ENCODE measurements around the gene IPO4. TPM values are rescaled to one million over a fixed set of nuclear protein-coding genes. Genes with fewer than 3 reads are reported as not detected.

Gene IPO4
- total and polyA plus RNA-seq, 2 of the 13 experiments (the other 11 are each of a cell fraction or from before 2014, with no cell fraction given) = 39.0 to 179 TPM

DNA sequence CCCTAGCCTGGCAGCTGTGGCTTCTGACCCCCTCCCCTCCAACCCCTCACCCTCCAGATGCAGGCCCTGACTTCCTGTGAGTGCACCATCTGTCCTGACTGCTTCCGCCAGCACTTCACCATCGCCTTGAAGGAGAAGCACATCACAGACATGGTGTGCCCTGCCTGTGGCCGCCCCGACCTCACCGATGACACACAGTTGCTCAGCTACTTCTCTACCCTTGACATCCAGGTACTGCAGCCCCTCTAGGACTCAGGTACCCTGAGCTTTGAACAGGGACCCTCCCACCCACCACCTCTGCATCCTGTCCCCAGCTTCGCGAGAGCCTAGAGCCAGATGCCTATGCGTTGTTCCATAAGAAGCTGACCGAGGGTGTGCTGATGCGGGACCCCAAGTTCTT, 33.5 kb downstream of the IPO4 start (continued):
- TF ChIP-seq, protein P1, sequence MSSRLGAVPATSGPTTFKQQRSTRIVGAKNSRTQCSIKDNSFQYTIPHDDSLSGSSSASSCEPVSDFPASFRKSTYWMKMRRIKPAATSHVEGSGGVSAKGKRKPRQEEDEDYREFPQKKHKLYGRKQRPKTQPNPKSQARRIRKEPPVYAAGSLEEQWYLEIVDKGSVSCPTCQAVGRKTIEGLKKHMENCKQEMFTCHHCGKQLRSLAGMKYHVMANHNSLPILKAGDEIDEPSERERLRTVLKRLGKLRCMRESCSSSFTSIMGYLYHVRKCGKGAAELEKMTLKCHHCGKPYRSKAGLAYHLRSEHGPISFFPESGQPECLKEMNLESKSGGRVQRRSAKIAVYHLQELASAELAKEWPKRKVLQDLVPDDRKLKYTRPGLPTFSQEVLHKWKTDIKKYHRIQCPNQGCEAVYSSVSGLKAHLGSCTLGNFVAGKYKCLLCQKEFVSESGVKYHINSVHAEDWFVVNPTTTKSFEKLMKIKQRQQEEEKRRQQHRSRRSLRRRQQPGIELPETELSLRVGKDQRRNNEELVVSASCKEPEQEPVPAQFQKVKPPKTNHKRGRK (CRISPR knock-in tag; IDR thresholded peaks at IDR 0.05) = 0 out of 2 replicates have a peak, but pooled peaks have one; percentile 18
- no peak for TF ChIP-seq ARNT2 (CRISPR knock-in tag; IDR thresholded peaks at IDR 0.05; ENCODE audit: low read depth)
- TF ChIP-seq, protein P2, sequence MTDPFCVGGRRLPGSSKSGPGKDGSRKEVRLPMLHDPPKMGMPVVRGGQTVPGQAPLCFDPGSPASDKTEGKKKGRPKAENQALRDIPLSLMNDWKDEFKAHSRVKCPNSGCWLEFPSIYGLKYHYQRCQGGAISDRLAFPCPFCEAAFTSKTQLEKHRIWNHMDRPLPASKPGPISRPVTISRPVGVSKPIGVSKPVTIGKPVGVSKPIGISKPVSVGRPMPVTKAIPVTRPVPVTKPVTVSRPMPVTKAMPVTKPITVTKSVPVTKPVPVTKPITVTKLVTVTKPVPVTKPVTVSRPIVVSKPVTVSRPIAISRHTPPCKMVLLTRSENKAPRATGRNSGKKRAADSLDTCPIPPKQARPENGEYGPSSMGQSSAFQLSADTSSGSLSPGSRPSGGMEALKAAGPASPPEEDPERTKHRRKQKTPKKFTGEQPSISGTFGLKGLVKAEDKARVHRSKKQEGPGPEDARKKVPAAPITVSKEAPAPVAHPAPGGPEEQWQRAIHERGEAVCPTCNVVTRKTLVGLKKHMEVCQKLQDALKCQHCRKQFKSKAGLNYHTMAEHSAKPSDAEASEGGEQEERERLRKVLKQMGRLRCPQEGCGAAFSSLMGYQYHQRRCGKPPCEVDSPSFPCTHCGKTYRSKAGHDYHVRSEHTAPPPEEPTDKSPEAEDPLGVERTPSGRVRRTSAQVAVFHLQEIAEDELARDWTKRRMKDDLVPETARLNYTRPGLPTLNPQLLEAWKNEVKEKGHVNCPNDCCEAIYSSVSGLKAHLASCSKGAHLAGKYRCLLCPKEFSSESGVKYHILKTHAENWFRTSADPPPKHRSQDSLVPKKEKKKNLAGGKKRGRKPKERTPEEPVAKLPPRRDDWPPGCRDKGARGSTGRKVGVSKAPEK (CRISPR knock-in tag; IDR thresholded peaks at IDR 0.05; ENCODE audit: borderline replicate concordance) = no peak
- no peak for TF ChIP-seq KDM5B (CRISPR knock-in tag; IDR thresholded peaks at IDR 0.05; ENCODE audit: borderline replicate concordance)
- no peak for TF ChIP-seq TBX2 (CRISPR knock-in tag; IDR thresholded peaks at IDR 0.05; ENCODE audit: borderline replicate concordance)
- TF ChIP-seq ATF7 (IDR thresholded peaks at IDR 0.05) = no peak
- 0 out of 2 replicates have a peak, but pooled peaks have one; percentile 60 for TF ChIP-seq ATF7 (CRISPR knock-in tag; IDR thresholded peaks at IDR 0.05)
- TF ChIP-seq SMARCC2 (IDR thresholded peaks at IDR 0.05) = no peak
- no peak for TF ChIP-seq ZNF121 (CRISPR knock-in tag; IDR thresholded peaks at IDR 0.05)
- TF ChIP-seq HMGA1 (CRISPR knock-in tag; conservative IDR thresholded peaks at IDR 0.05) = no peak
- no peak for TF ChIP-seq ZNF335 (CRISPR knock-in tag; IDR thresholded peaks at IDR 0.05)
- TF ChIP-seq RXRB (CRISPR knock-in tag; IDR thresholded peaks at IDR 0.05; ENCODE audit: borderline replicate concordance) = no peak
- TF ChIP-seq HNF4G (IDR thresholded peaks at IDR 0.05; ENCODE audit: borderline replicate concordance, low read depth, low read length) = no peak
- no peak for TF ChIP-seq HNF4G (CRISPR knock-in tag; IDR thresholded peaks at IDR 0.05; ENCODE audit: borderline replicate concordance, low read depth)
- TF ChIP-seq CAMTA2 (CRISPR knock-in tag; IDR thresholded peaks at IDR 0.05; ENCODE audit: borderline replicate concordance) = no peak
- TF ChIP-seq ADNP (CRISPR knock-in tag; IDR thresholded peaks at IDR 0.05) = no peak
- peak; percentile 59; the same call in 1 of the 2 replicates for TF ChIP-seq ZNF230 (CRISPR knock-in tag; IDR thresholded peaks at IDR 0.05)
- TF ChIP-seq YEATS4 (CRISPR knock-in tag; IDR thresholded peaks at IDR 0.05; ENCODE audit: borderline replicate concordance) = no peak
- TF ChIP-seq, protein P3, sequence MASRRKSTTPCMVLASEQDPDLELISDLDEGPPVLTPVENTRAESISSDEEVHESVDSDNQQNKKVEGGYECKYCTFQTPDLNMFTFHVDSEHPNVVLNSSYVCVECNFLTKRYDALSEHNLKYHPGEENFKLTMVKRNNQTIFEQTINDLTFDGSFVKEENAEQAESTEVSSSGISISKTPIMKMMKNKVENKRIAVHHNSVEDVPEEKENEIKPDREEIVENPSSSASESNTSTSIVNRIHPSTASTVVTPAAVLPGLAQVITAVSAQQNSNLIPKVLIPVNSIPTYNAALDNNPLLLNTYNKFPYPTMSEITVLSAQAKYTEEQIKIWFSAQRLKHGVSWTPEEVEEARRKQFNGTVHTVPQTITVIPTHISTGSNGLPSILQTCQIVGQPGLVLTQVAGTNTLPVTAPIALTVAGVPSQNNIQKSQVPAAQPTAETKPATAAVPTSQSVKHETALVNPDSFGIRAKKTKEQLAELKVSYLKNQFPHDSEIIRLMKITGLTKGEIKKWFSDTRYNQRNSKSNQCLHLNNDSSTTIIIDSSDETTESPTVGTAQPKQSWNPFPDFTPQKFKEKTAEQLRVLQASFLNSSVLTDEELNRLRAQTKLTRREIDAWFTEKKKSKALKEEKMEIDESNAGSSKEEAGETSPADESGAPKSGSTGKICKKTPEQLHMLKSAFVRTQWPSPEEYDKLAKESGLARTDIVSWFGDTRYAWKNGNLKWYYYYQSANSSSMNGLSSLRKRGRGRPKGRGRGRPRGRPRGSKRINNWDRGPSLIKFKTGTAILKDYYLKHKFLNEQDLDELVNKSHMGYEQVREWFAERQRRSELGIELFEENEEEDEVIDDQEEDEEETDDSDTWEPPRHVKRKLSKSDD (CRISPR knock-in tag; IDR thresholded peaks at IDR 0.05; ENCODE audit: low read depth) = no peak
- TF ChIP-seq POLR2G (IDR thresholded peaks at IDR 0.05; ENCODE audit: low read depth, low read length) = no peak
- TF ChIP-seq NRL (CRISPR knock-in tag; IDR thresholded peaks at IDR 0.05; ENCODE audit: borderline replicate concordance) = peak; percentile 36; the same call in 1 of the 2 replicates
- no peak for TF ChIP-seq GPN1 (CRISPR knock-in tag; IDR thresholded peaks at IDR 0.05; ENCODE audit: borderline replicate concordance)
- no peak for TF ChIP-seq SMAD9 (CRISPR knock-in tag; IDR thresholded peaks at IDR 0.05)
- no peak for TF ChIP-seq EED (CRISPR knock-in tag; IDR thresholded peaks at IDR 0.05)

Measured in HepG2 (cell line).